Neural progenitor cell (in vitro differentiated cells): Measurements from ENCODE around the gene C22orf42.

Source experiments
- CTCF ChIP-seq: fragments of 200-600 bp; sonication (generic); IDR thresholded peaks from 2 replicates; pipeline ENCODE4 v1.5.1; 2017; ENCODE audit warnings: antibody characterized with exemption, mild to moderate bottlenecking
- EZH2 ChIP-seq: fragments of 200-600 bp; sonication (generic); IDR thresholded peaks from 2 replicates; pipeline ENCODE4 v1.6.1; 2017; ENCODE audit warnings: antibody characterized with exemption, mild to moderate bottlenecking, moderate library complexity
- EZH2phosphoT487 ChIP-seq: fragments of 200-600 bp; sonication (generic); IDR thresholded peaks from 2 replicates; pipeline ENCODE4 v1.6.1; 2017; ENCODE audit warnings: antibody characterized with exemption

- TF ChIP-seq CTCF (peak; percentile 32), EZH2phosphoT487 (no peak), EZH2 (no peak)
Observed at GRCh38 chr22:32205974-32206773, 47.1 kb upstream of the C22orf42 start.
